Measurements from ENCODE around the gene GLRX5.
A peak's percentile ranks its signal among the peaks of the same experiment; 100 is the strongest.
"Not testable (repeated sequence)": the region's sequence is repeated elsewhere in the genome, so short reads cannot be mapped to it uniquely, and the experiment has no call there.

The GLRX5 gene

DNA sequence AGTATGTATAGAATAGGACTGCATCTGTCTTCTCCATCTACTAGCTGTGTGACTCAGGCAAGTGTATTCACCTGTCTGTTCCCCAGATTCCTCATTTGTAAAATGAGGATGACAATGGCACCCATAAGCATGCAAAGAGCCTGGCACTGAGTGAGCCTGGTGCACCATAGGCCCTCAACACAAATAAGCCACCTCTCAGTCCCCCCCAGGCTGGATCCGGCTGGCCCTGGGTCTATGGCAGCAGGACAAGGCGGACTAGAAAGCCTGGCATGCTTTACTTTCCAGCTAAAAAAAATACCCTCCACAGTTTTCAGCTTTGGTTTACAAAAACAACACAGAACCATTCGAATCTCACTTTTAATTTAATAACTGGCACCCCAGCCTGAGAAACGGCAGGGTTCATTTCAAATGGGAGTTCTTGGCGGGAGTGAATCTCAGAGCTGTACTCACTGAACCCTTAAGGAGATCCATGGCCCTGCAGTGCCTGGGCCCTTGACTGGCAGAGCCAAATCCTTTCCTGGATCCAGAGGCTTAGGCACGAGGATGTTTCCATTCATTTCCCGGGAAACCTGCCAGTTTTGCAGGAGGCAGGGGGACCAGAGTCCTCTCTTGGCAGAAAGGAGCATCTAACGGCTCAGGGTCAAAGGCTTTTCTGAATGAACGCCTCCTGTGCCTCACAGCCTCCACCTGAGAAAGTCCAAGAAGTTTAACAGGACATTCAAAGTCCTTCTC is 36.1 kb upstream of the GLRX5 start:
- no peak for DNase-seq (ENCODE audit: low read depth in 2 of 2)

DNA sequence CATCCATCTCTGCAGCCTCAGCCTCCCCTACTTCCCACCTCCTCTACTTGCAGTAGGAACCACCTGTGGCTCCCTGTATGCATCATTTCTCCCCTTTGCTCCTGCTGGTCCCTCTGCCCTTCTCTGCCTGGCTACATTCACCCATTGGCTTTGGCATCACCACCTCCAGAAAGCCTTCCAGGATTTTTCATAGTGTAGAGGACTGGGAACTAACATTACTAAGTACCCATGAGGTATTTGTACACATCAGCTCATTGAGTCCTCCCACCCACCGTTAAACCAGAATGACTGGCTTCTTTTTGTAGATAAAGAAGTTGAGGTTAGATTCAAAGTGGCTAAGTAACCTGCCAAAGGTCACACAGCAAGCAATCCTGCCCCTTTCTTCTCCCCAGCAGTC is 35.5 kb upstream of the GLRX5 start:
- DNase-seq (ENCODE audit: low read depth in 2 of 2), result no peak

- no peak for DNase-seq (ENCODE audit: low read depth in 2 of 2)
Measured at GRCh38 chr14:95500201-95500681, 34.6 kb upstream of the GLRX5 start.

DNA sequence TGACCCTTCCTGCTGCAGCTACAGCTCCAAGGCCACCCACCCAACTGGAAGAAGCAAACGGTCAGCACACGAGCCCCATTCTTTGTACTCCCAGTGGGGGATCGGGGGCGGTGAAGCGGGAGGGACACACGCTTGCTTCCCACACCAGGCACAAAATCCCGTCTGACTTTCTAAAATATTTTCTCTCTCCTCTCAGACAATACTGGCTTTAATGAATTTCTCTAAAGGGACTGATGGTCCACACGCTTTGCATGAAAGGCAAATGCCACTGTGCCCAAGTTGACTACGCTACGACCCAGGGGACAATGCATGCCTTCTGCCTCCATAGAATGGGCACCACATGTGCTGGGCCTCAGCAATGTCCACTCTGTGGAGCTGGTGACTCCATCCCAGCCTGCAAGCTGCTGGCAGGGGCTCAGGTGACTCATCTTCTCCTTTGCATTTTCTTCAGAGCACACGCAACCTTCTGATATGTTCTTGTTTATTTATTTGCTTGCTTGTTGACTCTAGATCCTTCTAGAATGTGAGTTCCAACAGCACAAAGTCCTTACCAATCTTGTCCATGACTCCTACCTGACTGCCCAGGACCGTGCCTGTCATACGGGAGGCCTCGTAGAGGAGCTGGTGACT is 34.0 kb upstream of the GLRX5 start:
- no peak for DNase-seq (ENCODE audit: low read depth in 2 of 2)

- no peak for DNase-seq (ENCODE audit: low read depth in 2 of 2)
Measured at GRCh38 chr14:95502381-95502950, 32.4 kb upstream of the GLRX5 start.

- DNase-seq (ENCODE audit: low read depth in 2 of 2), result no peak
Measured at GRCh38 chr14:95503365-95504134, 31.3 kb upstream of the GLRX5 start.

DNA sequence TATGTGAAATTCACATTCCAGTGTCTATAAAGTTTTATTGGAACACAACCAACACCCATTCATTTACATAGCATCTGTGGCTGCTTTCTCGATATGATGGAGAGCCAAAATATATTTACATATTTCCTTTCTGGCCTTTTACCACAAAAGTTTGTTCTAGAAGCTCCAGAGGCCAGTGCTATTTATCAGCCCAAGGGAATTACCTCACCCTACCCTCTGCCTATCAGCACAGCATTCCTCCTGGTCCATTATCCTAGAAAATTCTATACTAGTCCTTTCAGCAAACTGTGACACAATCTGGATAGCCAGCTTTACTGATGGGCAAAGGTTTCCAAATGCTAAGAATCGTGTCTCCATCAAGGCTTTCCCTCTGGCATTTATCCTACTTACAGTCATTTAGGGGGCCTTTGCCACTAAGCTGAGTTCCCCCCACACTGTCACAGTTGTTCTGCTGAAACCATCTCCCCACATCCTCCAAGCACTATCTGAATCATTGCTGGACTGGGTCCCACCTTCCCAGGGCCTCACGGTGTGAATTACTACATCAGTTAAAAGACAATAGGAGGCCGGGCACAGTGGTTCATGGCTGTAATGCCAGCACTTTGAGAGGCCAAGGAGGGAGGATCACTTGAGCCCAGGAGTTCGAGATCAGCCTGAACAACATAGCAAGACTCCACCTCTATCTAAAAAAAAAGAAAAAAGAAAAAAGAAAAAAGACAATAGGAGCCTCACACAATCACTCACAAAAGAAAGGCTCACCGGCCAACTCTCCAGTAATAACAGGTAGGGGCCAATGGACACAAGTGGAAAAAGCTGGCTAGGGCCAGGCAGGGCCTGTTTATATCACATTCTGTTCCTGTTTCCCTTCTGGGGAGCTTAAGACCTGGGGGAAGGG is 30.5 kb upstream of the GLRX5 start:
- DNase-seq (ENCODE audit: low read depth in 2 of 2), result no peak

DNA sequence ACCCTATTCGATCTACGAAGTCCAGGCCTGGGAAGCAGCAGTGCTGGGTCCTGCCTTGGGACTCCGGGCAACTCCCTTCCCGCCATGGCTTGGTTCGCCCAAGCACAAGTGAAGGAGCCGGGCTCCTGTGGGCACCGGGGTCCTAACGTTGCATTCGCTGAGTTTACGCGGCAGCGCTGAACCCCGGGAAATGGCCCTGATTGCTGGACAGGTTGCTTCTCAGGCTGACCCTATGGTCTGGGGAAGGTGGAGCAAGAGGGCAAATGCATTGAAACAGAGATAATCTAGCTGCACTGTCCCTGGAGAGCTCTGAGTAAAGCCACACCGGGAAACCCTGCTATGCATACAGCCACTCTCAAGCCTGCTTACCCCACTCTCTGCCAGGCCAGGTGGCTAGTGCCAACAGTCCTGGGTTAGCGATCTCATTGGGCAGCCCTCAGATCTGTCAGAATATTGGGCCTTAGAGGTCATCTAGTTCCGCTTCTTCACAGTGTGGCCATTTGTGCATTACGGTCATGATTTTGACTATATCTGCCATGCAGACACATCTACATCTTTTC is 29.7 kb upstream of the GLRX5 start:
- no peak for DNase-seq (ENCODE audit: low read depth in 2 of 2)

DNA sequence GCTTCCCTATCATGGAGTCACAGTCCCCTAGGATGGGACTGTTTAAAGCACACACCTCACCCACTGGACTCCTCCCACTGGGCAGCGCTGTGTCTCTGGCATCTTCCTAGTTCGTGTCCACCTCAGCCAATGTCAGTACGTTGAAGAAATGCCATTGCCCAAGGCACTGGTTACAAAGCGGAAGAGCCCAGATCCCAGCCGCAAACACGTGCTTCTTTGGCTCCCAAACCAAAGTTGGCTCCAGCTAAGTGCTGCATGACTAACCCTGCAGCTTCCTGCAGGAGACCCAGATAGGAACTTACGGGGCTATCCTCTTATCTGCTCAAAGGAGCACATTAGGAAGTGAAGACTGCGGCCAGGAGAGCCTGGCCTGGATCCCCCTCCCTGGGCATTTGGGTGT is 27.7 kb upstream of the GLRX5 start:
- no peak for DNase-seq (ENCODE audit: low read depth in 2 of 2)

GRCh38 chr14:95507701-95508103 is 27.1 kb upstream of the GLRX5 start:
- no peak for DNase-seq (ENCODE audit: low read depth in 2 of 2)

GRCh38 chr14:95508377-95508776 is 26.5 kb upstream of the GLRX5 start:
- DNase-seq (ENCODE audit: low read depth in 2 of 2), result no peak

GRCh38 chr14:95509495-95509894 is 25.4 kb upstream of the GLRX5 start:
- DNase-seq (ENCODE audit: low read depth in 2 of 2), result no peak

- not testable (repeated sequence) for DNase-seq (ENCODE audit: low read depth in 2 of 2)
Measured at GRCh38 chr14:95510344-95510743, 24.5 kb upstream of the GLRX5 start.

DNA sequence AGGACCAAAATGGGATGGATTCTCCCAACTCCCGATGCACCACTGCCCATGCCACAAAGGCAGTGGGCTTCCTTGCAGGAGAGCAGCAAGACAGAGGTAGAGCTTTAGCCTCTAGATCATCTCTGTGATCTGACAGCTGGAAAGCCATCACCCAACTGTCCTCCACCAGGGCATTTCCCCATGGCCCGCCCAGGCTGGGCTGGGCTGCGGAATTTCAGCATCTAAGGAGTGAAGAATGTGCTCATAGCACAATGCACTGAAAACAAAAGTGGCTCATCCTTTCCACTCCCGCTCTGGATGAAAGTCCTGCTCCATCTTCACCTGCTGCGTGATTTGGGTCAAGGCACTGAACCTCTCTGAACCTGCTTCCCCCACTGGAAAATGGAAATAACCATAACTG is 24.0 kb upstream of the GLRX5 start:
- no peak for DNase-seq (ENCODE audit: low read depth in 2 of 2)

DNA sequence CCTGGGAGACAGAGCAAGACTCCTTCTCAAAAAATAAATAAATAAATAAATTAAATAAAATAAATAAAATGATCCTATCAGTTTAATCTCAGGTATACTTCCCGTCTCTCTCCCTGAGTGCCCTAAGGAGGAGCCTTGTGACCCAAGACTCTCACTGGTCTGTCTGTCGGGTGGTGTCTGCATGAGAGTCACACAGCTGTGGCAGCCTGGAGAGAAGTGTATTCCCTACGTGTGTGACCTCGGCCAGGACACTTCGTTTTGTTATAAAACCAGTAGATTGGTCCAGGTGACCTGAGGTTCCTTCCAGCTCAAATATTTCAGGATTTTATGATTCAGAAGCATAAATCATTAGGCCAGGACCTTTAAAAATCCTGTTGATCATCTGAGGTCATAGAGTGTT is 23.2 kb upstream of the GLRX5 start:
- DNase-seq (ENCODE audit: low read depth in 2 of 2), result no peak

GRCh38 chr14:95513291-95513690 is 21.6 kb upstream of the GLRX5 start:
- no peak for DNase-seq (ENCODE audit: low read depth in 2 of 2)

- no peak for DNase-seq (ENCODE audit: low read depth in 2 of 2)
Measured at GRCh38 chr14:95514131-95515079, 20.4 kb upstream of the GLRX5 start.

DNA sequence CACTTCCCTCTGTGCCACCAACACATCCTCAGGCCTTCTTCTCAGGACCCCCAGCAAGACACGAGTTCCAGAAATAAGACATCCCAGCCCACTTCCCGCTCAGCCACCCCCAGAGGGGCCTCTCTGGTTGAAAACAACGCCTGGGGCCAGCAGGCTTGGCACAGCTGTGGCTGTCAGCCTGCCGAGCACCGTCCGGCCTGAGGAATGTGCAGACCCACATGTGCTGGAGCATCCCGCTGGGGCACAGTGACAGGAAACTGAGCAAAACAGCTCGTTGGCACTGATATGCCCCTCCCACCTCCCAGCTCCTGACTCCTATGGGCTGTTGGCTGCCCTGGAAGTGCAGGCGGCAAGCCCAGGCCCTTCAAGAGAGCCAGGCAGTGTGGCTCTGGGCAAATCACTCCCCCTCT is 19.8 kb upstream of the GLRX5 start:
- DNase-seq (ENCODE audit: low read depth in 2 of 2), result no peak

GRCh38 chr14:95515596-95516552 is 19.0 kb upstream of the GLRX5 start:
- DNase-seq (ENCODE audit: low read depth in 2 of 2), result peak; percentile 44 to 64

Measured in stimulated activated CD4-positive, alpha-beta T cell treated with anti-CD3 and anti-CD28 coated beads, Interleukin-1b, Interleukin-23, amount 100 ng/mL, for 1 hour (primary cell).